Measurements from ENCODE around the gene SUSD6. TPM values are rescaled to one million over a fixed set of nuclear protein-coding genes. Genes with fewer than 3 reads are reported as not detected.

SUSD6 gene
- total RNA-seq, 2 experiments from 2014 or later: 62.9 to 66.4 TPM

GRCh38 chr14:69574954-69575295, 36.5 kb upstream of the SUSD6 start:
- ATAC-seq (no peak), DNase-seq (no peak)
- Mint-ChIP-seq H3K27ac (no peak overlapping the region), H3K36me3 (no peaks in the 10 kb centered on the region), H3K4me1 (peaks cover 13% of the 10 kb centered on the region), H3K9me3 (ENCODE audit: low read depth) (no peaks in the 10 kb centered on the region), H3K4me3 (peak overlapping the region; percentile 46), H3K27me3 (peaks cover 84% of the 10 kb centered on the region)
- CTCF ChIA-PET: interaction anchor here (0.6 to 2.8 kb wide), 16 partner anchors 9 to 705 kb away, joined by 3 to 13 read pairs (median 4); no protein-coding TSS in a partner anchor

- peaks cover 5% of the 10 kb centered on the region for H3K4me1 Mint-ChIP-seq
- H3K27ac Mint-ChIP-seq: no peak overlapping the region
- H3K36me3 Mint-ChIP-seq: no peaks in the 10 kb centered on the region
- no peak for ATAC-seq
- DNase-seq: no peak
- H3K4me3 Mint-ChIP-seq: no peak overlapping the region
- no peaks in the 10 kb centered on the region for H3K9me3 Mint-ChIP-seq (ENCODE audit: low read depth)
- CTCF ChIA-PET: interaction anchor here (0.6 to 2.6 kb wide), 8 partner anchors 17 to 336 kb away, joined by 3 to 11 read pairs (median 4); no protein-coding TSS in a partner anchor
- H3K27me3 Mint-ChIP-seq: peaks cover 46% of the 10 kb centered on the region
These were observed 31.9 kb upstream of the SUSD6 start for GRCh38 chr14:69579476-69579875.

GRCh38 chr14:69580009-69580577, 31.3 kb upstream of the SUSD6 start:
- H3K36me3 Mint-ChIP-seq: no peaks in the 10 kb centered on the region
- DNase-seq: peak; percentile 56
- peaks cover 6% of the 10 kb centered on the region for H3K4me1 Mint-ChIP-seq
- H3K9me3 Mint-ChIP-seq (ENCODE audit: low read depth): no peaks in the 10 kb centered on the region
- no peak overlapping the region for H3K27ac Mint-ChIP-seq
- ATAC-seq: peak; percentile 66
- H3K27me3 Mint-ChIP-seq: peaks cover 41% of the 10 kb centered on the region
- no peak overlapping the region for H3K4me3 Mint-ChIP-seq
- CTCF ChIA-PET: interaction anchor here (0.6 to 2.6 kb wide), 10 partner anchors 20 to 433 kb away, joined by 3 to 11 read pairs (median 4); no protein-coding TSS in a partner anchor

GRCh38 chr14:69581316-69581935, 30.0 kb upstream of the SUSD6 start:
- Mint-ChIP-seq H3K4me1 (peaks cover 11% of the 10 kb centered on the region), H3K27me3 (peaks cover 30% of the 10 kb centered on the region), H3K4me3 (no peak overlapping the region), H3K36me3 (no peaks in the 10 kb centered on the region), H3K27ac (no peak overlapping the region), H3K9me3 (ENCODE audit: low read depth) (no peaks in the 10 kb centered on the region)
- DNase-seq (no peak), ATAC-seq (no peak)
- CTCF ChIA-PET: interaction anchor here (0.9 to 2.6 kb wide), 5 partner anchors 33 to 237 kb away, joined by 3 to 11 read pairs (median 4); no protein-coding TSS in a partner anchor

GRCh38 chr14:69582212-69582611, 29.2 kb upstream of the SUSD6 start:
- CTCF ChIA-PET: interaction anchor here (1.8 to 5.7 kb wide), 2 partner anchors 145 to 149 kb away, joined by 9 to 64 read pairs; no protein-coding TSS in a partner anchor
- Mint-ChIP-seq H3K27ac (no peak overlapping the region), H3K4me1 (peaks cover 13% of the 10 kb centered on the region), H3K36me3 (no peaks in the 10 kb centered on the region), H3K9me3 (ENCODE audit: low read depth) (no peaks in the 10 kb centered on the region), H3K27me3 (peaks cover 22% of the 10 kb centered on the region), H3K4me3 (no peak overlapping the region)
- no peak for ATAC-seq
- DNase-seq: no peak

GRCh38 chr14:69582829-69583228, 28.6 kb upstream of the SUSD6 start:
- Mint-ChIP-seq H3K9me3 (ENCODE audit: low read depth) (no peaks in the 10 kb centered on the region), H3K27ac (no peak overlapping the region), H3K27me3 (peaks cover 19% of the 10 kb centered on the region), H3K4me1 (peaks cover 19% of the 10 kb centered on the region), H3K36me3 (no peaks in the 10 kb centered on the region), H3K4me3 (no peak overlapping the region)
- DNase-seq: no peak
- no peak for ATAC-seq
- CTCF ChIA-PET: interaction anchor here (1.0 to 5.7 kb wide), 3 partner anchors 144 to 445 kb away, joined by 3 to 64 read pairs (median 9); no protein-coding TSS in a partner anchor

GRCh38 chr14:69584389-69584788, 27.0 kb upstream of the SUSD6 start:
- H3K9me3 Mint-ChIP-seq (ENCODE audit: low read depth): no peaks in the 10 kb centered on the region
- CTCF ChIA-PET: interaction anchor here (0.6 to 5.7 kb wide), 30 partner anchors 8 to 443 kb away, joined by 3 to 64 read pairs (median 4); partner anchors contain the start of gene CCDC177
- no peak overlapping the region for H3K27ac Mint-ChIP-seq
- peaks cover 20% of the 10 kb centered on the region for H3K4me1 Mint-ChIP-seq
- no peaks in the 10 kb centered on the region for H3K36me3 Mint-ChIP-seq
- H3K27me3 Mint-ChIP-seq: peaks cover 4% of the 10 kb centered on the region
- no peak overlapping the region for H3K4me3 Mint-ChIP-seq
- ATAC-seq: no peak
- no peak for DNase-seq

- H3K27me3 Mint-ChIP-seq: no peaks in the 10 kb centered on the region
- H3K4me3 Mint-ChIP-seq: no peak overlapping the region
- no peaks in the 10 kb centered on the region for H3K36me3 Mint-ChIP-seq
- H3K9me3 Mint-ChIP-seq (ENCODE audit: low read depth): no peaks in the 10 kb centered on the region
- no peak overlapping the region for H3K27ac Mint-ChIP-seq
- ATAC-seq (no peak), DNase-seq (no peak)
- CTCF ChIA-PET: interaction anchor here (1.3 to 5.7 kb wide), 6 partner anchors 9 to 145 kb away, joined by 3 to 64 read pairs (median 7); partner anchors contain the start of gene CCDC177
- peaks cover 20% of the 10 kb centered on the region for H3K4me1 Mint-ChIP-seq
These were observed 25.0 kb upstream of the SUSD6 start for GRCh38 chr14:69586404-69586803.

- no peak overlapping the region for H3K27ac Mint-ChIP-seq
- ATAC-seq (no peak), DNase-seq (no peak)
- no peaks in the 10 kb centered on the region for H3K9me3 Mint-ChIP-seq (ENCODE audit: low read depth)
- H3K4me3 Mint-ChIP-seq: no peak overlapping the region
- H3K4me1 Mint-ChIP-seq: peaks cover 20% of the 10 kb centered on the region
- H3K27me3 Mint-ChIP-seq: no peaks in the 10 kb centered on the region
- H3K36me3 Mint-ChIP-seq: no peaks in the 10 kb centered on the region
- CTCF ChIA-PET: interaction anchor here (2.3 to 5.7 kb wide), 3 partner anchors 23 to 144 kb away, joined by 5 to 64 read pairs (median 34); no protein-coding TSS in a partner anchor
These were observed 24.0 kb upstream of the SUSD6 start for GRCh38 chr14:69587389-69587788.

- no peaks in the 10 kb centered on the region for H3K27me3 Mint-ChIP-seq
- CTCF ChIA-PET: interaction anchor here (0.8 to 1.4 kb wide), 3 partner anchors 12 to 136 kb away, joined by 3 to 8 read pairs (median 3); no protein-coding TSS in a partner anchor
- H3K27ac Mint-ChIP-seq: peak overlapping the region; percentile 53
- H3K36me3 Mint-ChIP-seq: no peaks in the 10 kb centered on the region
- peaks cover 15% of the 10 kb centered on the region for H3K4me1 Mint-ChIP-seq
- no peaks in the 10 kb centered on the region for H3K9me3 Mint-ChIP-seq (ENCODE audit: low read depth)
- ATAC-seq (no peak), DNase-seq (no peak)
- no peak overlapping the region for H3K4me3 Mint-ChIP-seq
These were observed 20.1 kb upstream of the SUSD6 start for GRCh38 chr14:69591317-69591716.

- Mint-ChIP-seq H3K27me3 (no peaks in the 10 kb centered on the region), H3K9me3 (ENCODE audit: low read depth) (no peaks in the 10 kb centered on the region)
These were observed 18.2 kb upstream of the SUSD6 start for GRCh38 chr14:69593018-69593677.

GRCh38 chr14:69594846-69595245, 16.6 kb upstream of the SUSD6 start:
- H3K27me3 Mint-ChIP-seq: no peaks in the 10 kb centered on the region
- no peaks in the 10 kb centered on the region for H3K36me3 Mint-ChIP-seq
- no peak overlapping the region for H3K27ac Mint-ChIP-seq
- no peaks in the 10 kb centered on the region for H3K9me3 Mint-ChIP-seq (ENCODE audit: low read depth)
- CTCF ChIA-PET: interaction anchor here (0.6 to 1.1 kb wide), 3 partner anchors 9 to 627 kb away, joined by 3 to 5 read pairs (median 3); no protein-coding TSS in a partner anchor
- H3K4me1 Mint-ChIP-seq: peaks cover 4% of the 10 kb centered on the region
- ATAC-seq: no peak
- no peak overlapping the region for H3K4me3 Mint-ChIP-seq
- DNase-seq: no peak

More at GRCh38 chr14:69593018-69593677, 18.2 kb upstream of the SUSD6 start:
- Mint-ChIP-seq H3K27ac (no peak overlapping the region), H3K4me3 (no peak overlapping the region), H3K36me3 (no peaks in the 10 kb centered on the region), H3K4me1 (peaks cover 4% of the 10 kb centered on the region)
- DNase-seq (no peak), ATAC-seq (no peak)
- CTCF ChIA-PET: interaction anchor here (0.9 to 1.3 kb wide), 4 partner anchors 9 to 134 kb away, joined by 3 to 5 read pairs (median 4); no protein-coding TSS in a partner anchor

- CTCF ChIA-PET: interaction anchor here (0.6 to 2.0 kb wide), 5 partner anchors 9 to 626 kb away, joined by 3 to 9 read pairs (median 5); no protein-coding TSS in a partner anchor
- Mint-ChIP-seq H3K4me1 (peaks cover 4% of the 10 kb centered on the region), H3K27ac (no peak overlapping the region), H3K4me3 (no peak overlapping the region), H3K36me3 (no peaks in the 10 kb centered on the region), H3K27me3 (no peaks in the 10 kb centered on the region), H3K9me3 (ENCODE audit: low read depth) (no peaks in the 10 kb centered on the region)
- ATAC-seq (no peak), DNase-seq (no peak)
These were observed 16.1 kb upstream of the SUSD6 start for GRCh38 chr14:69595336-69595735.

Data from activated CD8-positive, alpha-beta memory T cell treated with anti-CD3 and anti-CD28 coated beads, Interleukin-2, amount 10 ng/mL, durations not matched to agents 7 days and 5 days (primary cell).